ENCODE data around the gene LILRA6.
"Not testable (repeated sequence)": the region's sequence is repeated elsewhere in the genome, so short reads cannot be mapped to it uniquely, and the experiment has no call there.

GRCh38 chr19:54278056-54278455 is 35.5 kb upstream of the LILRA6 start:
- TF ChIP-seq CTCF (IDR thresholded peaks at IDR 0.05); POLR2AphosphoS5 (IDR thresholded peaks at IDR 0.05; ENCODE audit: low read depth, low read length); REST (IDR thresholded peaks at IDR 0.05; ENCODE audit: insufficient read depth in 1 of 2, low read depth in 2 of 2, low read length in 1 of 2); TCF7L2 (IDR thresholded peaks at IDR 0.05; ENCODE audit: low read depth, low read length): not testable (repeated sequence)
